Midbrain (tissue), 1 donor: Measurements from ENCODE around the gene CFAP206.
A peak's percentile ranks its signal among the peaks of the same experiment; 100 is the strongest.
"Not testable (repeated sequence)": the region's sequence is repeated elsewhere in the genome, so short reads cannot be mapped to it uniquely, and the experiment has no call there.

ENCODE experiments used
- DNase-seq: peaks from one replicate; lab custom pipeline; 2025; lab: John Stamatoyannopoulos, UW

CFAP206 gene

DNA sequence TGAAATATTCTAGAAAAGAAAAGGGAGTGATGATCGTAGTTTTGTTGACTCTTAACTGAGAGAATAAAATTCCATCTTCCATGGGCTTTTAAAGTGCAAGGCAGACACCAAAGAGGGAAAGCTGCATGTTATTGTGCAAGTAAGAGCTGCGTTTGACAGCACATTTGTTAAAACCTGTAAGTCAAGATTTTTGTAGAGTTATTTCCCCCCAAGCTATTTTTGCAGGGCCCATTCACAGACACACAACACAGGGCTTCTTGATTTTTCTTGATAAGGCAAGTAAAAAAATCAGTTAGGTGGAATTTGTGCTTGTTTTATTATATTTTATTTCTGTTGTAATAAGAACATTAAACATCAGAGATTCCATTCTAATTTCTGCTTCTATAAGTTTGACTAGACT, 13.8 kb downstream of the CFAP206 start:
- DNase-seq: no peak

DNA sequence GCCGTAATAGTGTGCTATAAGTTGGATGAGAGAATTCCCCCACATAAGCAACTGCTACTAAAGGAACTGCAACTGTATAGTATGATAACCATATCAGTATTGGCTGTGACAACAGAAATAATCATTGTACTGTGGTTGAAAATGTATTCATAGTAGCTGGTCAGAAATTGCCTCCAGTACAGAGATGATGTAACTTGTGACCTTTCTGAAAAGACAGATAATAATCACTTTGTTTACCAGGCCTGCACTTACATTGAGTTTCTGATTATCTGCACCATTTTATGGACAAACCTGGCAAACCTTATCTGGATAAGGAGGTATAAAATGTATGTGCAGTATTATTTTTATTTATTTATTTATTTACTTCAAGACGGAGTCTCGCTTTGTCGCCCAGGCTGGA, 19.0 kb downstream of the CFAP206 start:
- DNase-seq: no peak

DNA sequence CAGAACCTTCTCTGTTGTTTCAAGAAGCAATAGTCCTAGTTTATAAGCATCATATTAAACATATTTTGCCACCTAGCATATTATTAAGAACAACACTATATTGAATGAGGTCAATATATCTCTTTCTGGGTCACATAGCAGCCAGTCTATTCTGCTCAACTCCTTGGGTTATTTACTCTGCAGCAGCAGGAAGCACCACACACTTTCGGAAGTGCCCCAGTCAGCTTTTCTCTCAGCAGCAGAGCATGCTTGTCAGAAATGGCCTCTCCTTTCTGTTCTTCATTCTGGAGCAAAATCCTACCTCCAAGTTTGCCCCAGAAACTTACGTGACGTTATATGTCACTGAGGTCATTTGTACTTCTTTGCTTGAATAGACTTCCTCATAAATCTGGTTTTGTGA, 22.7 kb downstream of the CFAP206 start:
- no peak for DNase-seq

DNA sequence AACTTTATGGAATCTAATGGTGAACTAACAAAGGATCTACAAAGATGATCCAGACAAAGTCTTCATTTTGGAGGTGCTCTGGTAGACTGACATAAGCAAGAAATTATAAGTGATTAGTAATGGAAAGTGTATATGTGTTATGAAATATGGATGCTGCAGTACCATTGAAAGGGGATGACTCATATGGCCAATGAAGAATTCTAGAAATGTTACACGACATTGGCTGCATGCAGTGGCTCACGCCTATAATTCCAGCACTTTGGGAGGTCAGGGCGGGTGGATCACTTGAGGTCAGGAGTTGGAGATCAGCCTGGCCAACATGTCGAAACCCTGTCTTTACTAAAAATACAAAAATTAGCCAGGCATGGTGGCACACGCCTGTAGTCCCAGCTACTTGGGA, 23.5 kb downstream of the CFAP206 start:
- no peak for DNase-seq

DNA sequence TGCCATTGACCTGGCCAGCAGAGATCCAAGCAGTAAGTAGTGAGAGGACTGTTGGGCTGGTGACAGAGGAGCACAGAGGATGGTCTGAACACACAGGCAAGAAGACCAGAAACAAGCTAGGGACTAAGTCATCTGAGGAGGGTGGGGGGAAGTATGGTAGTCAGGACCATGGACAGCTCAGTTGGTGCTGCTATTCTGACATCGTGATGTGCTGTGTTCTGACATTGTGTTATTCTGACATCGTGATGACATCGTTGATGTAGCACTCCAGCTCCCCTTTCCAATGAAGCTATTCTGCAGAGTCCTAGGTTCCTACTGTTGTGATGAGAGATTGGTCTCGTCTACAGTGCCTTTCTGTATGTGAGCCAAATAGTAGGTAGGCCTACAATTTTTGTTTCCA, 28.7 kb downstream of the CFAP206 start:
- DNase-seq: no peak

GRCh38 chr6:87441711-87442110, 33.9 kb downstream of the CFAP206 start:
- no peak for DNase-seq

- DNase-seq: no peak
Observed at GRCh38 chr6:87444362-87444761, 36.6 kb downstream of the CFAP206 start.

DNA sequence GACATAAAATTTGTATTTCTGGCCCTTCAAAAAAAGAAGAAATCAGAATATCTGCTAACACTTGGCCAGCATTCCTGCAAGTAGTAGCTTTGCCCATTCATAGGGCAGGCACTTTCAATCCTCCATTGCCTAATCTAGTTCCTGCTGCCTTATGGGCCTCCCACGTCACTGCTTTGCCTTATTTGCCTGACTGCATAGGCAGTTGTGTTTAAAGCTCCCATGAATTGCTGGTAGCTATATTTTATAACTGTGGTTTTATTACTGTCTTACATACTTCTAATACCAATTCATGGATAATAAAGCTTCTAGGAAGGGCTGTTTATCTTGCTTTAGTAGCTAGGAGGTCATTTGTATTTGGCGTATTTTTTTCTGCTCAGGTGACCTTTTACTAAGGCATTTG, 57.3 kb downstream of the CFAP206 start:
- no peak for DNase-seq

GRCh38 chr6:87472525-87473418, 65.0 kb downstream of the CFAP206 start, which contains the start of gene SLC35A1:
TSS of gene SLC35A1 (plus strand) at chr6:87472974. CDS start at chr6:87473004, 30 bp downstream.
- peak; percentile 89 for DNase-seq

DNA sequence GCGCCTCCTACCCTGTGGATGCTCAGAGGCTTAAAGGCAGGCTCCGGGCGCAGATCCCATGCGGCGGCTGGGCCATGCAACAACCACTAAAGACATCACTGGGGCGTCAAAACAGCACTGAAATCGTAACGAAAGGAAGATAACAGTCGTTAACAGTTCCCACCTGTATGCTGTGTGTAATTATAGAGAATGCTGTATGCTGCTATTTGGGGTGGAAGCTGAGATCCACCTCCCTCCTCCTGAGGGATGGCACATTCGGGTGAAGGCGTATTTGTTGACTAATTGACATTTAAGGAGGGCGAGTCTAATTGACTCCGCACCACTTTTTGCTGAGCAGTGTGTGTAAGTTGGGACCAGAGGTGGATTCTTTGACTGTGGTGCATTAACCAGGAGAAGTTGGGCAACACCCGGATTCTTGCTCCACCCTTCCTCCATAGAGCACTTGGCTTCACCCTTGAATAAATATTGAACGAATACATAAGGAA, 65.7 kb downstream of the CFAP206 start:
- DNase-seq: no peak

DNA sequence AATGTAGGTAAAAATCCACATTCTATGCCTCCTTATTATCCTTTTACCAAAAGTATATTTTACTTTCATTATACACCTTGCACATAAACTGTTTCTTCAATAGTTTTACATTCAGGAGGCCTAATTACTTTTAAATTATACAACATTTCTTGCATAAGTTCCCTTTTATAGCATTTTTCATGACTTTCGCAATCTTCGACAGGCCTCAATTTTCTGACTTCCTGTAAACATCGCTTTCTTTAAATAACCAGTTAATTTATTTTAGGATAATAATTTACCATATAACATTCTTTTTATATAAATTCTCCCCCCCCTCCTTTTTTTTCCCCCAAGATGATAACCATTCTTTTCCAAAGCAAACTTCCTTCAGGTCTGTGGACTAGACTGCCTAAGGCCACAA, 74.2 kb downstream of the CFAP206 start:
- no peak for DNase-seq

- DNase-seq: no peak
Observed at GRCh38 chr6:87482366-87482765, 74.6 kb downstream of the CFAP206 start.

DNA sequence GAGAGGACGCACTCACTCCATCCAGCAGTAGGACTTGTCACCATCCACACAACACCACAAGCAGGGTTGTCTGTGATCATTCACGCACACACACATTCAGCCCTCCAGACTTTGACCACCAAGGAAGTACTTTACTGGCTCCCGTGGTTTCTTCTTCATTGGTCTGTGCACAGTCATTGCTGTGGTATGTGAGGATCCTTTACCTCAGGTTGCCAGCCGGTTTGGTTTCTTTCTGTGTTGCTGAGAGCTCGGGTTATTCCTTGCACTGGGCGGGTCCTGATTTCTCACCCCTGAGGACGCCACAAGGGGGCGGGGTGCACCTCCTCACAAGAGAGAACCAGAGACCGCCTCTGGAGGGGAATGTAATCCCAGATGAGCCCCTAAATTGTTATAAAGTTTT, 76.2 kb downstream of the CFAP206 start:
- DNase-seq: no peak

DNA sequence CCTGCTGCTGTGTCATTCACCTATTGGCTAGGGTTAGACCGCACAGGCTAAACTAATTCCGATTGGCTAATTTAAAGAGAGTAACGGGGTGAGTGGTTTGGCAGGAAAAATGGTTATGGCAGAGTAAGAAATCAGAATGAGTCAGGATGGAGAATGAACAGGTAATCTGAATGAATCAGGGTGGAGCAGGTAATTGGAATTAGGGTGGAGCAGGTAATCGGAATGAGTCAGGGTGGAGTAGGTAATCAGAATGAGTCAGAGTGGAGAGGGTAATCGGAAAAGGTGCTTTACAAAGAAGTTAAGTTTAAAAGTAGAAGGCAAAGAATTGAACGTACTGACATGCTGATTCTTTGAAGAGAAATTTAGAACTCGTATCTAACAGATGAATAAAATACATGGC, 76.7 kb downstream of the CFAP206 start:
- no peak for DNase-seq

DNA sequence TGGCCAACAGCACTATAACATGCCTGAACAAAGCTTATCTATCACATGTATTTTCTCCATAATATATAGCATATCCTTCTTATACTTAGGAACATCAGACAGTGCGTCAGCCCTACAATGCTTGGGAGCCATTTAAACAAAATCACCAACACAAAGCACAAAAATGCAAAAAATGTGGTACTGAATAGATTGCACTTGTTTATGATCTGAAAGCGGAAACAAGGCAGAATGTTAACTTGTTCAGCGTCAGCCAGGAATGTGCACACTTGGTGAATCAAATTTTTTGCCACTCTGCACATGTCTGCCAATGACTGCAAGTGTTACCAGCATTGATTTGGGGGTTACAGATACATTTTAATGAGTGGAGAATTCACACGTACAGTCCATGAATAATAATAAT, 79.8 kb downstream of the CFAP206 start:
- DNase-seq: no peak

GRCh38 chr6:87489326-87489725, 81.6 kb downstream of the CFAP206 start:
- not testable (repeated sequence) for DNase-seq

- no peak for DNase-seq
Observed at GRCh38 chr6:87494761-87495422, 87.1 kb downstream of the CFAP206 start.

GRCh38 chr6:87498048-87498447, 90.3 kb downstream of the CFAP206 start:
- DNase-seq: no peak

DNA sequence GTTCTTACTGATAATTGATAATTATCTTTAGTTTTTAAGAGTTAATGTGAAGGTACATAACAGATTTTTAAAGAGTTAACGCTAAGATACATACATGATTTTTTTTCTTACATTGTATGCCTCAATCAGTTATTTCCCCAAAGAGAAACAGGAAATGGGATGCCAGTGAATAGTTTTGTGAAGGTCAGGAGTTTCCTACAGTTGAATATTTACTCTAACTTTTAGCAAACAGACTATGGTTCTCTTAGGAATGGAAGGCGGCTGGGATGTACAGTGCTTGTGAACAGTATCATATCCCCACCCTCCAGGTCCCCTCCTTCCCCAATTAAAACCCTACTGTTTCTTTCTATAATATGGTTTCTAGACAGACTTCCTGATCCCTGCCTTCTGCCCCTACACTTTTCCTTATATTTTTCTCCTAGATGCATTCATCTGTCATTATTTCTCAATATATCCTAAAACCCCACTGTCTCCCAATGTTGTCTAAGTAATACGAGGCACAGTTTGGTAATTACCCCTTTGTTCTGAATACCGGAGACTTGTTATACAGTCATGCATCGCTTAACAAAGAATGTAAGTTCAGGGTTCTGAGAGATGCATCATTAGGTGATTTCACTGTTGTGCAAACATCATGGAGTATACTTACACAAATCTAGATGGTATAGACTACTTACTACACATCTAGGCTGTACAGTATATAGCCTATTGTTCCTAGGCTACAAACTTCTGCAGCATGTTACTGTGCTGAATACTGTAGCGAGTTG, 94.2 kb downstream of the CFAP206 start:
- no peak for DNase-seq

GRCh38 chr6:87504441-87504840, 96.7 kb downstream of the CFAP206 start:
- DNase-seq: no peak
